ENCODE data around the gene FCSK.

Gene FCSK

DNA sequence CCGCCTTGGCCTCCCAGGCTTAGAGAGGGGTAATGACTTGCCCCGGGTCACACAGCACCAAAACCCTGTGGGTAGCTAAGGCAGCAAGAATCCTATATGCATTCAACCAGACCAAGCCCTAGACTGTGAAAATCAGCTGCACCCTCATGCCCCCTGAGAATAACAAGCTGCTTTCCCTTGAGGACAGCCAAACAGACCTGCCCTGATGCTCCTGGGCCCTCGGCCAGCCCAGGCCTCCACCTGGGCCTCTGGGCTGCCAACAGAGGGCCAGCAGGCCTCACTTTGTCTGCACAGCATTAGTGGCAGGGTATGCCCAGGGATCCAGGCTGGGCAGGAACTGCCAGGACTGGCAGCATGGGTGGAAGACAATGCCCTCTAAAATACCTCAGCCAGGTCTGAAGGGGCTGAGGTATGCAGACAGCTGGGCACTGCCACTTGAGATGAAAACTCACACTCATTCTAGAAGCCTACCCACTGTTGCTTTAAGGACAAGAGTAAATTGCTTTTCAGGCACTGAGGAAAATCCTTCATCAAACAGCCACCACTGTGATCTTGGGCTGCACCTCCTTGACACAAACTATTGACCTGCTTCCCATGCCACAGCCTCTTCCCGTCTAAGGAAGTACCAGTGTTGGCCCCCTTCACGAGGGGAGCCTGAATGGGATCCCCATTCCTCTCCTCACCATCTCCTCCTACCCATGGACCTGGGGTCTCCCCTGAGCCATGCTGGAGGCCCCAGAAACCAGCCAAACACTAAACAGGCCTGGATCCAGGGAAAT is 24.3 kb upstream of the FCSK start:
- Histone ChIP-seq H3K27me3 (ENCODE audit: low read depth, low read length) (no peaks in the 10 kb centered on the region), H3K27ac (ENCODE audit: low read length) (peak overlapping the region; percentile 97), H3K4me2 (ENCODE audit: low read length) (peak overlapping the region; percentile 61), H3K4me3 (ENCODE audit: low read length) (peak overlapping the region; percentile 50), H3K9ac (ENCODE audit: low read length) (peak overlapping the region; percentile 65), H3K4me1 (ENCODE audit: low read length) (peaks cover 72% of the 10 kb centered on the region), H4K20me1 (ENCODE audit: insufficient read depth, low read length) (peaks cover 13% of the 10 kb centered on the region), H3K36me3 (replicated peaks; ENCODE audit: low read depth, low read length) (peaks cover 17% of the 10 kb centered on the region), H3K9me3 (ENCODE audit: insufficient read depth, low read length) (no peaks in the 10 kb centered on the region), H3K79me2 (ENCODE audit: low read length) (peaks cover 86% of the 10 kb centered on the region), H2AFZ (ENCODE audit: low read depth, low read length) (no peak overlapping the region)
- TF ChIP-seq, protein P1, sequence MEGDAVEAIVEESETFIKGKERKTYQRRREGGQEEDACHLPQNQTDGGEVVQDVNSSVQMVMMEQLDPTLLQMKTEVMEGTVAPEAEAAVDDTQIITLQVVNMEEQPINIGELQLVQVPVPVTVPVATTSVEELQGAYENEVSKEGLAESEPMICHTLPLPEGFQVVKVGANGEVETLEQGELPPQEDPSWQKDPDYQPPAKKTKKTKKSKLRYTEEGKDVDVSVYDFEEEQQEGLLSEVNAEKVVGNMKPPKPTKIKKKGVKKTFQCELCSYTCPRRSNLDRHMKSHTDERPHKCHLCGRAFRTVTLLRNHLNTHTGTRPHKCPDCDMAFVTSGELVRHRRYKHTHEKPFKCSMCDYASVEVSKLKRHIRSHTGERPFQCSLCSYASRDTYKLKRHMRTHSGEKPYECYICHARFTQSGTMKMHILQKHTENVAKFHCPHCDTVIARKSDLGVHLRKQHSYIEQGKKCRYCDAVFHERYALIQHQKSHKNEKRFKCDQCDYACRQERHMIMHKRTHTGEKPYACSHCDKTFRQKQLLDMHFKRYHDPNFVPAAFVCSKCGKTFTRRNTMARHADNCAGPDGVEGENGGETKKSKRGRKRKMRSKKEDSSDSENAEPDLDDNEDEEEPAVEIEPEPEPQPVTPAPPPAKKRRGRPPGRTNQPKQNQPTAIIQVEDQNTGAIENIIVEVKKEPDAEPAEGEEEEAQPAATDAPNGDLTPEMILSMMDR (IDR thresholded peaks at IDR 0.05; ENCODE audit: low read depth, low read length): no peak
- TF ChIP-seq EZH2phosphoT487 (IDR thresholded peaks at IDR 0.05; ENCODE audit: low read depth): no peak

DNA sequence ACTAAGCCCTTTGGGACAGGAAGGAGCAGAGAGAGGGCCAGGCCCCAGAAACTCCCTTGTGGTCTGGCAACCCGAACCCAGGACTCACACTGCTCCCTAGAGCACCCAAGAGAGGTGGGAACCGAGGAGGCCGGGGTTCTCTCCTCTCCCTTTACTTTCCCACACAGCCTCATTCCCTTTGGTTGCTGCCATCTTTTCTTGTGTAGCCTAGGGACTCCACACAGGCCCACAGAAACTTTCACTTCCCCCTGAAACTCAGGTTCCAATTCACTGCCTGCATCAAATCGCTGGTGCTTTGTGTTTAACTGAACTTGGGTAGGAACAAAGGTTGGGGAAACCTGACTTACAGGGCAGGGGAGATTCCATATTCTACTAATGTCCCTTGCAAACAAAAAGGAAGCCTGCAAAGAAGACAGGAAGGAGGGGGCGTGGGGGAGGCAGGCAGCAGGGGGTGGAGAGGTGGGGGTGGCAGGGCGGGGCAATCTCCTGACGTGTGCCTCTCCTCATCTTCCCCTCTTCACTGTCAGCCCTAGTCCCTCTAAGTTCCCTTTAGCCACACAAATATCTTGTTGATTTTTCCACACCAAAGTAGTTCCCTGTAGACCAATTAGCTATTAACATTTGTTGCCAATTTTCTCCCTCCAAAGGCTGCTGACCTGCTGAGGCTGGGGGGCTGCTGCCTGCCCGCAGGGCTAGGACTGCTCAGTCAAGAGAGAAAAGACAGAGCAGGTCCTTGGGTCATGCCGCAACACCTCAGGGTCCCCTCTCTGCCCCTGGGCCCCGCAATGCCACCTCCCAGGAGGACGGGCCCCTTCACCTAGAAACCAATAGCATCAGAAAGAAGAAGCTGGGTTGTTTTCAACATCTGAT is 23.5 kb upstream of the FCSK start:
- H4K20me1 ChIP-seq (ENCODE audit: insufficient read depth, low read length): peaks cover 5% of the 10 kb centered on the region; the same call in 1 of the 2 replicates

DNA sequence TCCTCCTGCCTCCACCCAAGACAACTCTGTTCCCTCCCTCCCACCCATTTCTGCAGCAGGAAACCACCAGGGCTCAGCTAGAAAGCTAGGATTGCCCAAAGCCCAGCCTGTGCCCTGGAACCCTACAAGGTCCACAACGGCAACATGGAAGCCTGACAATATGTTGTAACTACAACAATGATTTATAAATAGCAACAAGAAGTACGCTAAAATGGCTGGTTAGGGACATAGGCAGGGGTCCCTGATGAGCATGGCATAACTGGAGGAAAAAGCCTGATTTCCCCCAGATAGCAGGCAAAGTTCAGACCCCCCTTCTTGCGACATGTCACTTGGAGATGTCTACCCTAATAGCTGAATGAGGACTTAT is 22.1 kb upstream of the FCSK start:
- Histone ChIP-seq H3K4me2 (ENCODE audit: low read length) (peak overlapping the region; percentile 98), H3K9me3 (ENCODE audit: insufficient read depth, low read length) (no peaks in the 10 kb centered on the region), H3K27ac (ENCODE audit: low read length) (peak overlapping the region; percentile 97), H3K27me3 (ENCODE audit: low read depth, low read length) (no peaks in the 10 kb centered on the region), H4K20me1 (ENCODE audit: insufficient read depth, low read length) (peaks cover 12% of the 10 kb centered on the region), H3K4me1 (ENCODE audit: low read length) (peaks cover 92% of the 10 kb centered on the region), H3K79me2 (ENCODE audit: low read length) (peaks cover 89% of the 10 kb centered on the region), H2AFZ (ENCODE audit: low read depth, low read length) (no peak overlapping the region), H3K9ac (ENCODE audit: low read length) (peak overlapping the region; percentile 67), H3K4me3 (ENCODE audit: low read length) (peak overlapping the region; percentile 59), H3K36me3 (replicated peaks; ENCODE audit: low read depth, low read length) (peaks cover 13% of the 10 kb centered on the region)
- TF ChIP-seq, protein P1 (IDR thresholded peaks at IDR 0.05; ENCODE audit: low read depth, low read length): no peak
- TF ChIP-seq EZH2phosphoT487 (IDR thresholded peaks at IDR 0.05; ENCODE audit: low read depth): no peak

More for the DNA sequence above, 23.5 kb upstream of the FCSK start:
- peak overlapping the region; percentile 58 for H3K4me3 ChIP-seq (ENCODE audit: low read length)
- H3K9me3 ChIP-seq (ENCODE audit: insufficient read depth, low read length): no peaks in the 10 kb centered on the region
- peaks cover 14% of the 10 kb centered on the region for H3K36me3 ChIP-seq (replicated peaks; ENCODE audit: low read depth, low read length)
- H3K4me2 ChIP-seq (ENCODE audit: low read length): peak overlapping the region; percentile 76
- H2AFZ ChIP-seq (ENCODE audit: low read depth, low read length): no peak overlapping the region
- TF ChIP-seq, protein P1 (IDR thresholded peaks at IDR 0.05; ENCODE audit: low read depth, low read length): no peak
- TF ChIP-seq EZH2phosphoT487 (IDR thresholded peaks at IDR 0.05; ENCODE audit: low read depth): no peak
- H3K79me2 ChIP-seq (ENCODE audit: low read length): peaks cover 85% of the 10 kb centered on the region
- peak overlapping the region; percentile 76 for H3K9ac ChIP-seq (ENCODE audit: low read length)
- H3K27me3 ChIP-seq (ENCODE audit: low read depth, low read length): no peaks in the 10 kb centered on the region
- H3K27ac ChIP-seq (ENCODE audit: low read length): peak overlapping the region; percentile 97
- H3K4me1 ChIP-seq (ENCODE audit: low read length): peaks cover 78% of the 10 kb centered on the region

Measured in OCI-LY3 (cell line).